ENCODE data around the gene BAIAP2L1. TPM values are rescaled to one million over a fixed set of nuclear protein-coding genes. Genes with fewer than 3 reads are reported as not detected.

Gene BAIAP2L1, protein sequence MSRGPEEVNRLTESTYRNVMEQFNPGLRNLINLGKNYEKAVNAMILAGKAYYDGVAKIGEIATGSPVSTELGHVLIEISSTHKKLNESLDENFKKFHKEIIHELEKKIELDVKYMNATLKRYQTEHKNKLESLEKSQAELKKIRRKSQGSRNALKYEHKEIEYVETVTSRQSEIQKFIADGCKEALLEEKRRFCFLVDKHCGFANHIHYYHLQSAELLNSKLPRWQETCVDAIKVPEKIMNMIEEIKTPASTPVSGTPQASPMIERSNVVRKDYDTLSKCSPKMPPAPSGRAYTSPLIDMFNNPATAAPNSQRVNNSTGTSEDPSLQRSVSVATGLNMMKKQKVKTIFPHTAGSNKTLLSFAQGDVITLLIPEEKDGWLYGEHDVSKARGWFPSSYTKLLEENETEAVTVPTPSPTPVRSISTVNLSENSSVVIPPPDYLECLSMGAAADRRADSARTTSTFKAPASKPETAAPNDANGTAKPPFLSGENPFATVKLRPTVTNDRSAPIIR
- 41.3 to 47.3 TPM (median 45.8 TPM) in 5 replicates for total RNA-seq (2022; extraction: Qiagen RNA extraction)

DNA sequence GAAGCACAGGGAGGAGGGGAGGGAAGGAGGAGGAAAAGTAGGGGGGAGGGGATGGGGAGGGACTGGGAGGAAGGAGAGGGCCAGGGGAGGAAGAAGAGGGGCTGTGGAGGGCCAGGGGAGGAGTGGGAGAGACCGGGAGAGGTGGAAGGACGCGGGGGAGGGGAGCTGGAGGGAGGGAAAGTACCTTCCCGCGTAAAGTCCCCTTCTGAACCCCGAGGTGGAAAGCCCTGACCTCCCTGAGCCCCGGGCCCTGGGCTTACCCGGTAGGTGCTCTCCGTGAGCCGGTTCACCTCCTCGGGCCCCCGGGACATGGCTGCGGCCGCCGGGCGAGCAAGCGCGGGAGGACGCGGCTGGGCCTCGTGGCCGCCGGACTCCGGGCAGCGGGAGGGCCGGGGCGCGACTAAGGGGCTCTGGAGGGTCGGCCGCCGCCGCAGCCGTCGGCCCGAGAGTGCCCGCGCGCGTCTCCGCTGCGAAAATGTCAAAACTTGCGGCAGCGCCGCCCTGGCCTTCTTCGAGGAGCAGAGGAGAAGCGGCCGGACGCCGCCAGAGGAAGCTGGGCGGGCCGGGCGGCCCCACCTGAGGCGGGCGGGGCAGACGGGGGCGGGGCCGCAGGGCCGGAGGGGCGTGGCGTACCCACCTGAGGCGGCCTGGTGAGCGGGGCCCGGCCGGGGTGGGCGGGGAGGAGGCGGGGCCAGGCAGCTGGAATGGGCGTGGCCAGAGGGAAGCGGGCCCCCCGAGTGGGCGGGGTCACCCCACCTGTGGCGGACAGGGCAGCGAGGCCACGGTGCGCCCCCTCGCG is at the start of gene BAIAP2L1:
TSS of gene BAIAP2L1 (minus strand) at position 549 of the 799 bp plus-strand sequence. CDS start at position 311, 238 bp downstream.

DNA sequence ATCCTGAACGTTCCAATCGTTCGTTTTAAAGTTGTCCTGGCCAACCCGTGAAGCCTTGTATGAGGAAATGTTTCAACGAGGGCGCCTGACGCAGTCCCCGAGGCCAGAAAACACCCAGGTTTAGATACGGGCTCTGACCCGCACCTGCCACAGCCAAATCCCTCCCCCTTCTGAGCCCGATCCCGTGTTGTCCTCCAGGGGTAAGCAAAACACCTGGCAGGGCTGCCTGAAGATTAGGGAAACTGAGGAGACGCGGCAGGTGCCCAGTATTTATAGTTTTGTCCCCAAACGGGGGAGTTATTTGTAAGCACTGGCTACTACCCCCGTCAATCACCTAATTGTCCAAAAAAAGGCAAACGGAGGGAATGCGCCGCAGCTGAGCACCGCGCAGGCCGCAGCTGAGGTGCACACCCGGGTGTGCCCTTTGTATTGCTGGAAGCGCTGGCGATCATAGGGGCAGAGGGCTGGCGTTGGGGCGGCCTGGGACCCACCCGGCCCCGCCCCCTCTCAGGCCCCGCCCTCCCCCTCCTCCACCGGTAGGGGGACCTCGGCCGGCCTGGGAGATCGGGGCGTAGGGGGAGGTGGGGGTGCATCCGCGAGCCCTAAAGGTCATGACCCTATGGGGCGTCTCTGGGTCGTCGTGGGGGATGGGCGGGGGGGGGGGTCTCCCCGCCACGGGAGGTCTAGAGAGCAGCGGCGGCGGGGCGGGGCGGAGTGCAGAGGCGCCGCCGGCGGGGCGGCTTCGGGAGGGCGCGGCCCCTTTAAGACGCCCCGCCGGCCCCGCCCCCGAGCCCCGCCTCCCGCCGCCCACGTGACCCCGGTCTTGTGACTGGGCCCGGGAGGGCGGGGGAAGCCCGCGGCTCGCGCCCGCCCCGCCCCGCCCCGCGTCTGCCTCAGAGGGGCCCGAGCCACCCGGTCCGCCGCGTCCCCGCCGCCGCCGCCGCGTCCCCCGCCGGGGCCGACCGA is 119.8 kb downstream of the BAIAP2L1 start, which contains the start of gene BRI3:
TSS of gene BRI3 (plus strand) at position 896 of the 966 bp plus-strand sequence. CDS start 110 bp downstream, outside the sequence.

DNA sequence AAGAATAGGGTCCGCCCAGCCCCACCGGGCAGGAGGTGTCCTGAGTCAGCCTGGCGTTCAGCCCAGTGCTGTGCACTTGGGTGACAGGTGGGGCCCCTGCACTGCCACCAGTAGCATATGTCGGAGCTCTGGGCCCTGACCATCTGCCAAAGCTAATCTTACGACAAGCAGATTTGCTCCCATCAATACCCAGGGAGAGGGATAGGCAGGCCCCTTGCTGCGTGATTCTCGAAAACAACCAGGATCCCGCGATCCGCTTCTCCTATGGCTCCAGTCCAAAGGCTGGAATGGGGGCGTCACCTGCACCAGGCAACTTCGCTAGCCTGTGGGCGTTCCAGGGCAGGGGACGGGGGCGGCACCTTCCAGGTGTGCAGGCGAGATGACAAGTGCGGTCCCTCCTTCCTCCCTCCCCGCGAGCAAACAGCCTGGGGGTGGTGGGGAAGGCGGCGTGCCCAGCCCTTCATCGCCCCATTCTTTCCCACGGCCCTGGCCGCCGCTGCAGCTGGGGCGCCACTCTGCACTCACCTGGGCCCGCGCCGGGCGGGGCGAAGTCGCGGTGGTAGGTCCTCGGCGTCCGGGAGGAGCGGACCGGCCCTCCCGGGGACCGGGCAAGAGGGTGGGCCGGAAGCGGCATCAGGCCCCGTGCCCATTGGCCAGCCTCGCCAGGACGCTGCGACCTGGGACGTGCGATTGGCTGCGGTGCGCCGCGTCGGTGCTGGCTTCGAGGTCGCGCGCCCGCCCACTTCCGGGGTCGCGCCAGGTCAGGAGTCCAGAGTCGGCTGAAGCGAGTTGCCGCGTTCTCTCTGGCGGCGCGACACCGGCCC is 149.1 kb downstream of the BAIAP2L1 start, which contains the start of gene TECPR1:
TSS of gene TECPR1 (minus strand) at position 632 of the 824 bp plus-strand sequence. CDS start 6,086 bp downstream, outside the sequence.

Other genes starting within 250 kb of the BAIAP2L1 start
- gene BHLHA15, start 189.7 kb downstream of the BAIAP2L1 start, total RNA-seq (2022; extraction: Qiagen RNA extraction): 0.21 to 0.71 TPM (median 0.43 TPM) in 5 replicates
- 5.3 to 9.1 TPM (median 8.4 TPM) in 5 replicates for gene TECPR1, start 148.9 kb downstream of the BAIAP2L1 start, total RNA-seq (2022; extraction: Qiagen RNA extraction)
- gene BRI3, start 119.4 kb downstream of the BAIAP2L1 start, total RNA-seq (2022; extraction: Qiagen RNA extraction): 112 to 170 TPM (median 165 TPM) in 5 replicates
- gene NPTX2, start 216.2 kb upstream of the BAIAP2L1 start, total RNA-seq (2022; extraction: Qiagen RNA extraction): 0.09 to 0.18 TPM (median 0.14 TPM) in 5 replicates

Measured in A549 treated with Mapracorat at 1 μM for 4 hours (cell line).